ENCODE measurements around the gene GABRB3.
A peak's percentile ranks its signal among the peaks of the same experiment; 100 is the strongest.

Gene GABRB3

GRCh38 chr15:26640601-26641000 lies 132.3 kb downstream of the GABRB3 start:
- H3K4me3 ChIP-seq (ENCODE audit: low read length): no peak overlapping the region
- DNase-seq (ENCODE audit: low read depth, low spot score): no peak

GRCh38 chr15:26639966-26640365 lies 132.9 kb downstream of the GABRB3 start:
- no peak for DNase-seq (ENCODE audit: low read depth, low spot score)
- H3K4me3 ChIP-seq (ENCODE audit: low read length): no peak overlapping the region

DNA sequence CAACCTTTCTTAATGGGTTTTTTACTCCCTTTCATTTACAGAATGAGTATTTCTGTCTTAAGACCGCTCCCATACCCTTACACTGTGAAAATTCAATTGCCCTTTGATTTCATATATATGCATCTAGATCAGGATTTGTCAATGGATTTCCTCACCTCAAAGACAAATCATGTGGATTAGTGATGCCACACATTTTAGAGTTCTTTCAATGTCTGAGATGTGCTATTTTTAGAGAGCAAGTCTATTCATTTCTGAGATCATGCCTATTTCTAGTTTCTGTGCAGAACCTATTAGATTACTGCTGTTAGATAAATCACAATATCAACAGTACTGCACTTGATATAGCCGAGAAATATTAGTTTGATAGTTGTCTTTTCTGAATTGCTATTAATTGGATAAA lies 137.3 kb downstream of the GABRB3 start:
- no peak overlapping the region for H3K4me3 ChIP-seq (ENCODE audit: low read length)
- no peak for DNase-seq (ENCODE audit: low read depth, low spot score)

GRCh38 chr15:26635105-26635504 lies 137.8 kb downstream of the GABRB3 start:
- no peak overlapping the region for H3K4me3 ChIP-seq (ENCODE audit: low read length)
- no peak for DNase-seq (ENCODE audit: low read depth, low spot score)

DNA sequence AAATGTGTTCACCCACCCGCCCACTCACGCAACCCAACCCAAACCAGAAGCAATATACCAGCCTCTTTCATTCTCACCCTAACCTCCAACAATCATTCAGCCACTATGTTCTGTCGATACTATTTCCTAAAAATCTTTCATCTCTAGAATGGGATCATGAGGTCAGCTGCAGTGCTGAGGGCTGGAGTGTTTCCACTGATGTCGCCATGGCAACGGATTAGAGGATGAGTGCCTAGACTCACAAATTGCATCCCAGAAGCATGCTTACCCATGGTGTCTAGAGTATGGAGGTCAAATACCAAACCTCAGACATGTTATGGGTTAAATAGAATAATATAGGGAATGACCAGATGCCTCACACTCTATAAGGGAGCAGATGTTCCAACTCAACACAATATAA lies 138.5 kb downstream of the GABRB3 start:
- no peak for DNase-seq (ENCODE audit: low read depth, low spot score)
- no peak overlapping the region for H3K4me3 ChIP-seq (ENCODE audit: low read length)

- DNase-seq (ENCODE audit: low read depth, low spot score): no peak
- no peak overlapping the region for H3K4me3 ChIP-seq (ENCODE audit: low read length)
Observed at GRCh38 chr15:26632500-26632899, 140.4 kb downstream of the GABRB3 start.

GRCh38 chr15:26631894-26632293 lies 141.0 kb downstream of the GABRB3 start:
- no peak overlapping the region for H3K4me3 ChIP-seq (ENCODE audit: low read length)
- no peak for DNase-seq (ENCODE audit: low read depth, low spot score)

DNA sequence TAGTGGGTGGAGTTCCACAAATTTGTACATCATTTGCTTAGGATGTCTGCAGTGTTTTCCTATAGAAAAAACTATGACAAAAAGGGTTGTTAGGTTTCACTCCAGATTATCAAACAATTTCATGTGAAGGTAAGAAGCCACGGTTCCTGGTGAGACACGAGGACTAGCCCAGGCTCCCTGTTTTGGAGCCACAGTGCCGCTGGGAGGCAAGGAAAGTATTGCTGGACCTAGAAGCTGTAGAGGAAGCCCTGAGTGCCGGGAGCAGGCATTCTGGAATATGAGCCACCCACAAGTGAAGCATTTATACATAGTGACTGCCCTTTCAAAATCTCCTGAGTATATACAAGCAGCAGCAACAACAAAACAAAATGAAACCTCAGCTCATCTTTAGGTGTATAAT lies 142.0 kb downstream of the GABRB3 start:
- H3K4me3 ChIP-seq (ENCODE audit: low read length): no peak overlapping the region
- DNase-seq (ENCODE audit: low read depth, low spot score): no peak

- no peak for DNase-seq (ENCODE audit: low read depth, low spot score)
- H3K4me3 ChIP-seq (ENCODE audit: low read length): no peak overlapping the region
Observed at GRCh38 chr15:26628879-26629529, 143.9 kb downstream of the GABRB3 start.

DNA sequence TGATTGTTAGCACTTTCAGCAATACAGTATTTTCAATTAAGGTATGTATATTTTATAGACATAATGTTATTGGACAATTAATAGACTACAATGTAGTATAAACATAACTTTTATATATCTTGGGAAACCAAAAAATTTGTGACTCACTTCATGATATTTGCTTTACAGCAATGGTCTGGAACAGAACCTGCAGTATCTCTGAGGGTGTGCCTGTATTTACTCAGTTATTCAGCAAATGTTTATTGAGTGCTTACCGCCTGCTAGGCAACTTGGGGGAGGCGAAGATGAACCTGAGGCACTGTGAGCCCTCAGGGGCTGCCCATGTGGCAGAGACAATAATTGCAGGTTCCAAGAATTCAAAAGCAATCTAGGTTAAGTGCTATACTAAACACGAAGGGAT lies 144.8 kb downstream of the GABRB3 start:
- no peak overlapping the region for H3K4me3 ChIP-seq (ENCODE audit: low read length)
- DNase-seq (ENCODE audit: low read depth, low spot score): no peak

- no peak overlapping the region for H3K4me3 ChIP-seq (ENCODE audit: low read length)
- DNase-seq (ENCODE audit: low read depth, low spot score): peak; percentile 69
Observed at GRCh38 chr15:26624128-26624527, 148.7 kb downstream of the GABRB3 start.

DNA sequence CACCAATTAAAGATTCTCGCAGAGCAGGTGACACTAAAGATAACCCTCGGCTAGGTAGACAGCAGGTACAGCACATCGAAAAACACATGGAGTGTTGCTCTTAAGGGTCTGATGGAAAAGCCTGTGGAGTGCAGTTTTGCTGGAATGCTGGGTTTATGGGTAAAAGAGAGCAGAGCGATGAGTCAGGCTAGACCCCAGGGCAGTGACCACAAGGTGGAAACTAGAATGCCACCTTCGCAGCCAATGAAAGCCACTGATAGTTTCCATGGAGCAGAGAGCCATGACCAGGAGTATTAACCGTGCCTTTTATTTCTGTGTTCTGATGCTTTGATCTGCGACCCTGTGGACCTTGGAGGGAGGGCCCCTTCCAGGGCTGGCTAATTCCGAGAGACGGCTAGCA lies 149.8 kb downstream of the GABRB3 start:
- DNase-seq (ENCODE audit: low read depth, low spot score): no peak
- H3K4me3 ChIP-seq (ENCODE audit: low read length): no peak overlapping the region

GRCh38 chr15:26621816-26622215 lies 151.1 kb downstream of the GABRB3 start:
- H3K4me3 ChIP-seq (ENCODE audit: low read length): no peak overlapping the region
- no peak for DNase-seq (ENCODE audit: low read depth, low spot score)

- DNase-seq (ENCODE audit: low read depth, low spot score): no peak
- no peak overlapping the region for H3K4me3 ChIP-seq (ENCODE audit: low read length)
Observed at GRCh38 chr15:26620528-26621458, 152.1 kb downstream of the GABRB3 start.

DNA sequence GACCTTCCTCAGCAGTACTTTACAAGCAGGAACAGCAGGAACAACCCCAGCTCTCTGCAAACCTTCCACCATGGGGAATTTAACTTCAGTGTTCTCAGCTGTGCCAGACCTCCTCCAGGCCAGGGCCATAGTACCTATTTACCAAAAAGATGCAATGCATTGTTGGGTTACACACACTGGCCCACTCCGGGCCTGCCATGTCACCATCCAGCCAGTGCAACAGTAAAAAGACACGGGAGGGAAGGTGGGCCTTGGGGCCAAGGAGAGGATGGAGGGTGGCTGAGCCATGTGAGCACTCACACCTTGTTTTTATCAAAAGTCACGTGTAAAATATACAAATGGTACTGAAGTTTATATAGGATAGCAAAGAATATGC lies 157.0 kb downstream of the GABRB3 start:
- no peak overlapping the region for H3K4me3 ChIP-seq (ENCODE audit: low read length)
- no peak for DNase-seq (ENCODE audit: low read depth, low spot score)

DNA sequence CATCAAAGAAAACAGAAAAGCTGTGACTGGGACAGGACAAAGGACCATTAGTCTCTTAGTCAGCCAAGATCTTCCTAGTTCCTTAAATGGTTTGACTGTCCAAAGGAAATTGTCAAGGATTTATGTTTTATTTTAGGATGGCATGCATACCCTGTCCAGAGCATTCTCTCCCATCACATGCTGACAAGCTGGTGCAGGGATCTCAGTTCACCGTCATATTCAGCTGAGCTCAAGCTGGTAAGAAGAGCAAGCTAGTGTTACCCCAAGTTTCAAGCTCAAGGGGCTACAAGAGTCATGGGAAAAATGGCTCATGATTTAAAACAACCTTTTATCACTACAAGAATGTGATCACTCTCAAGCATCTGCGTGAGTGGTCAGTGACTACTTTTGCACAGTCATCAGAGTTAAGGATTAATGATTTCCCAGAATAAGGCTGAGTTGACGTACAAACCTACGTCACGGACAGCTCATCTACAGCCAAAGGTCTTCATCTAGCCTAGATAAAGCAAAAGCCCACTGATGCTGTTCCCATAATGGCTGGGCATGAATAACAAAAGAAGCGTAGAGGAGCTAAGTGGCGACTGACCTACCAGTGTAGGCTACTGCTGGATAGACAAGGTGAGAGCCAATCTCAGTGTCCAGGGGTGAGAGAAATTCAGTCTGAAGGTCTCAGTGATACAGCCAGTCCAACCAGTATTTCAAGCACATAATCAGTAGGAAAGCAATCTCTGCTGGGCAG lies 157.5 kb downstream of the GABRB3 start:
- no peak overlapping the region for H3K4me3 ChIP-seq (ENCODE audit: low read length)
- no peak for DNase-seq (ENCODE audit: low read depth, low spot score)

GRCh38 chr15:26614734-26615133 lies 158.1 kb downstream of the GABRB3 start:
- H3K4me3 ChIP-seq (ENCODE audit: low read length): no peak overlapping the region
- no peak for DNase-seq (ENCODE audit: low read depth, low spot score)

- no peak overlapping the region for H3K4me3 ChIP-seq (ENCODE audit: low read length)
- no peak for DNase-seq (ENCODE audit: low read depth, low spot score)
Observed at GRCh38 chr15:26598704-26599103, 174.2 kb downstream of the GABRB3 start.

DNA sequence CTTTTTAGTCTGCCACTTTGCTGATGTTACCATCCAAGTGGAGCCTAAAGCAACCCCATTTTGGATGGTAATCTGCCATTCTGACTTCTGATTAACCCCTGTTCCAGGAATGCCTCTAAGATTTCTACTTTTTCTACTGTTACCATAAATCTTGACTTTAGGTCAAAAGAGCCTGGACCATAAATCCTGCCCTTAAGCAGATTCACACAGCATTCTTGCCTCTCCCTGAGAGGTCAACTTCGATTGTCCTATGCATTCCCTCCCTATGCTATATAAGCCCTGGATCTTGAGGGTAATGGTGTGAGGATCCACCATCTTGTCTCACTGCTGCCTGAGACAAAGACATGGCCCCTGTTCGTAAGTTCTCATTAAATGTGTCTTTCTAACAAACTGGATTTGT lies 177.3 kb downstream of the GABRB3 start:
- DNase-seq (ENCODE audit: low read depth, low spot score): no peak
- no peak overlapping the region for H3K4me3 ChIP-seq (ENCODE audit: low read length)

GRCh38 chr15:26590676-26591075 lies 182.2 kb downstream of the GABRB3 start:
- H3K4me3 ChIP-seq (ENCODE audit: low read length): no peak overlapping the region
- DNase-seq (ENCODE audit: low read depth, low spot score): no peak
